ENCODE data around the gene ZFYVE26.

DNA sequence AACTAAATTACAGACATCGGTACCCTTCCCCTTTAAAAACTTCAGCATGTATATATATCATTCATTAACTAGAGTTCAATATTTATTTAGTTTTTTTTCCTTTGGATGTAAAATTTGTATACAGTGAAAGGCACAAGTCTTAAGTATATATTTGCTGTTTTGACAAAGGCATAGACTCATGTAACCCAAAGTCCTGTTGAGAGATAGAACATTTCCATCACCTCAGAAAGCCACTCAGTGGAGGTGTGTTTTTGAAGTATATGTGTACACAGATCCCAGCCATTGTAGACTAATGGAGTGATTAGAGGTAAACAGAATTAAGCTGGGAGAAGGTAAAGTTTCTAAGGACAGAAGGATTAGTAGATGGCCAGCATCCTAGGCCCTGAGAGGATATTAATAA, 99.3 kb downstream of the ZFYVE26 start:
- TF ChIP-seq FOXM1 (IDR thresholded peaks at IDR 0.05; ENCODE audit: borderline replicate concordance, low read depth), result no peak
- no peak for TF ChIP-seq RAD21 (IDR thresholded peaks at IDR 0.05; ENCODE audit: low read depth)
- TF ChIP-seq, protein P1, sequence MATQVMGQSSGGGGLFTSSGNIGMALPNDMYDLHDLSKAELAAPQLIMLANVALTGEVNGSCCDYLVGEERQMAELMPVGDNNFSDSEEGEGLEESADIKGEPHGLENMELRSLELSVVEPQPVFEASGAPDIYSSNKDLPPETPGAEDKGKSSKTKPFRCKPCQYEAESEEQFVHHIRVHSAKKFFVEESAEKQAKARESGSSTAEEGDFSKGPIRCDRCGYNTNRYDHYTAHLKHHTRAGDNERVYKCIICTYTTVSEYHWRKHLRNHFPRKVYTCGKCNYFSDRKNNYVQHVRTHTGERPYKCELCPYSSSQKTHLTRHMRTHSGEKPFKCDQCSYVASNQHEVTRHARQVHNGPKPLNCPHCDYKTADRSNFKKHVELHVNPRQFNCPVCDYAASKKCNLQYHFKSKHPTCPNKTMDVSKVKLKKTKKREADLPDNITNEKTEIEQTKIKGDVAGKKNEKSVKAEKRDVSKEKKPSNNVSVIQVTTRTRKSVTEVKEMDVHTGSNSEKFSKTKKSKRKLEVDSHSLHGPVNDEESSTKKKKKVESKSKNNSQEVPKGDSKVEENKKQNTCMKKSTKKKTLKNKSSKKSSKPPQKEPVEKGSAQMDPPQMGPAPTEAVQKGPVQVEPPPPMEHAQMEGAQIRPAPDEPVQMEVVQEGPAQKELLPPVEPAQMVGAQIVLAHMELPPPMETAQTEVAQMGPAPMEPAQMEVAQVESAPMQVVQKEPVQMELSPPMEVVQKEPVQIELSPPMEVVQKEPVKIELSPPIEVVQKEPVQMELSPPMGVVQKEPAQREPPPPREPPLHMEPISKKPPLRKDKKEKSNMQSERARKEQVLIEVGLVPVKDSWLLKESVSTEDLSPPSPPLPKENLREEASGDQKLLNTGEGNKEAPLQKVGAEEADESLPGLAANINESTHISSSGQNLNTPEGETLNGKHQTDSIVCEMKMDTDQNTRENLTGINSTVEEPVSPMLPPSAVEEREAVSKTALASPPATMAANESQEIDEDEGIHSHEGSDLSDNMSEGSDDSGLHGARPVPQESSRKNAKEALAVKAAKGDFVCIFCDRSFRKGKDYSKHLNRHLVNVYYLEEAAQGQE (IDR thresholded peaks at IDR 0.05; ENCODE audit: low read depth), result no peak
- TF ChIP-seq NFIC (IDR thresholded peaks at IDR 0.05), result no peak
- TF ChIP-seq EP300 (IDR thresholded peaks at IDR 0.05; ENCODE audit: borderline replicate concordance), result no peak
- TF ChIP-seq, protein P2, sequence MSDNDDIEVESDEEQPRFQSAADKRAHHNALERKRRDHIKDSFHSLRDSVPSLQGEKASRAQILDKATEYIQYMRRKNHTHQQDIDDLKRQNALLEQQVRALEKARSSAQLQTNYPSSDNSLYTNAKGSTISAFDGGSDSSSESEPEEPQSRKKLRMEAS (IDR thresholded peaks at IDR 0.05), result no peak
- TF ChIP-seq TCF12 (IDR thresholded peaks at IDR 0.05; ENCODE audit: low read depth), result no peak
- no peak for TF ChIP-seq TAF1 (IDR thresholded peaks at IDR 0.05; ENCODE audit: low read depth)
- TF ChIP-seq, protein P3, sequence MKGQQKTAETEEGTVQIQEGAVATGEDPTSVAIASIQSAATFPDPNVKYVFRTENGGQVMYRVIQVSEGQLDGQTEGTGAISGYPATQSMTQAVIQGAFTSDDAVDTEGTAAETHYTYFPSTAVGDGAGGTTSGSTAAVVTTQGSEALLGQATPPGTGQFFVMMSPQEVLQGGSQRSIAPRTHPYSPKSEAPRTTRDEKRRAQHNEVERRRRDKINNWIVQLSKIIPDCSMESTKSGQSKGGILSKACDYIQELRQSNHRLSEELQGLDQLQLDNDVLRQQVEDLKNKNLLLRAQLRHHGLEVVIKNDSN (IDR thresholded peaks at IDR 0.05), result no peak

Data from Ishikawa (cell line).